Large intestine (tissue), 3 donors: ENCODE data around the gene GDF10. TPM values are rescaled to one million over a fixed set of nuclear protein-coding genes. Genes with fewer than 3 reads are reported as not detected.

Experiments used
- DNase-seq, 2 donors: peaks; one replicate each; pipeline versions ENCODE4 v3.0.0 to v3.0.0-alpha.2; 2013
- H3K27ac ChIP-seq: one replicate; pipeline ENCODE4 v1.5.1; 2013; ENCODE audit warnings: low read length
- H3K27me3 ChIP-seq: 2 replicates; pipeline ENCODE4 v1.6.1; 2013; ENCODE audit warnings: low read length; ENCODE audit not compliant: control insufficient read depth, insufficient read depth
- H3K36me3 ChIP-seq: 2 replicates; pipeline ENCODE4 v1.6.1; 2013; ENCODE audit warnings: low read length; ENCODE audit not compliant: control insufficient read depth, insufficient read depth
- H3K4me1 ChIP-seq: one replicate; pipeline ENCODE4 v1.6.1; 2013; ENCODE audit warnings: low read length; ENCODE audit not compliant: control insufficient read depth, insufficient read depth
- H3K4me3 ChIP-seq: one replicate; pipeline ENCODE4 v1.5.1; 2013; ENCODE audit warnings: low read length
- H3K9me3 ChIP-seq: one replicate; pipeline ENCODE4 v1.6.1; 2013; ENCODE audit warnings: mild to moderate bottlenecking, low read depth, low read length, moderate library complexity; ENCODE audit not compliant: control insufficient read depth
- WGBS: methylation state at CpG from one replicate; pipeline ENCODE4 v1.1.5; 2013; ENCODE audit warnings: low lambda C conversion rate; ENCODE audit not compliant: insufficient coverage; 5-methylcytosine and 5-hydroxymethylcytosine counted together
- polyA plus RNA-seq: library from polyadenylated mRNA; unstranded; fragments of 120-200 nt; gene quantifications from one replicate; pipeline ENCODE4 v1.2.1, GENCODE V29; 2013

GDF10 gene
- polyA plus RNA-seq, 1 donor, result 2.5 TPM

- Histone ChIP-seq H3K36me3 (no peaks in the 10 kb centered on the region), H3K27ac (no peak overlapping the region), H3K4me3 (no peak overlapping the region), H3K27me3 (peaks cover 19% of the 10 kb centered on the region), H3K4me1 (no peaks in the 10 kb centered on the region), H3K9me3 (no peaks in the 10 kb centered on the region)
- 86% methylated on average over 1 of the region's 4 CpGs for WGBS
- DNase-seq, result no peak
Measured at GRCh38 chr10:47257396-47258120, 42.4 kb upstream of the GDF10 start.

GRCh38 chr10:47258921-47259320 lies 41.1 kb upstream of the GDF10 start:
- no peak overlapping the region for H3K27ac ChIP-seq
- no peak overlapping the region for H3K4me3 ChIP-seq
- no peaks in the 10 kb centered on the region for H3K4me1 ChIP-seq
- WGBS, result 71% methylated on average over 2 of the region's 3 CpGs
- no peaks in the 10 kb centered on the region for H3K36me3 ChIP-seq
- H3K27me3 ChIP-seq, result peaks cover 24% of the 10 kb centered on the region
- no peak for DNase-seq
- no peaks in the 10 kb centered on the region for H3K9me3 ChIP-seq

GRCh38 chr10:47259466-47259865 lies 40.5 kb upstream of the GDF10 start:
- Histone ChIP-seq H3K36me3 (no peaks in the 10 kb centered on the region), H3K27me3 (peaks cover 26% of the 10 kb centered on the region), H3K4me1 (no peaks in the 10 kb centered on the region), H3K9me3 (no peaks in the 10 kb centered on the region), H3K4me3 (no peak overlapping the region), H3K27ac (no peak overlapping the region)
- no peak for DNase-seq
- WGBS, result no CpG with 5 or more reads among the region's 5 CpGs

- H3K4me3 ChIP-seq, result no peak overlapping the region
- peaks cover 26% of the 10 kb centered on the region for H3K27me3 ChIP-seq
- no peak for DNase-seq
- no peaks in the 10 kb centered on the region for H3K9me3 ChIP-seq
- H3K27ac ChIP-seq, result no peak overlapping the region
- H3K36me3 ChIP-seq, result no peaks in the 10 kb centered on the region
- no peaks in the 10 kb centered on the region for H3K4me1 ChIP-seq
- 76% methylated on average over 3 of the region's 9 CpGs for WGBS
Measured at GRCh38 chr10:47260505-47261111, 39.4 kb upstream of the GDF10 start.

GRCh38 chr10:47261121-47261520 lies 38.9 kb upstream of the GDF10 start:
- Histone ChIP-seq H3K36me3 (no peaks in the 10 kb centered on the region), H3K4me1 (no peaks in the 10 kb centered on the region), H3K4me3 (no peak overlapping the region), H3K9me3 (no peaks in the 10 kb centered on the region), H3K27ac (no peak overlapping the region), H3K27me3 (peaks cover 23% of the 10 kb centered on the region)
- DNase-seq, result no peak
- WGBS, result no CpG with 5 or more reads among the region's 1 CpG

GRCh38 chr10:47261556-47261955 lies 38.4 kb upstream of the GDF10 start:
- no peak for DNase-seq
- H3K27me3 ChIP-seq, result peaks cover 23% of the 10 kb centered on the region
- H3K4me1 ChIP-seq, result no peaks in the 10 kb centered on the region
- H3K36me3 ChIP-seq, result no peaks in the 10 kb centered on the region
- H3K9me3 ChIP-seq, result no peaks in the 10 kb centered on the region
- no peak overlapping the region for H3K27ac ChIP-seq
- no peak overlapping the region for H3K4me3 ChIP-seq
- WGBS, result no CpG with 5 or more reads among the region's 5 CpGs

GRCh38 chr10:47262606-47263533 lies 37.1 kb upstream of the GDF10 start:
- no peak for DNase-seq
- H3K36me3 ChIP-seq, result no peaks in the 10 kb centered on the region

GRCh38 chr10:47264797-47265281 lies 35.2 kb upstream of the GDF10 start:
- peak; percentile 19 to 65 for DNase-seq
- WGBS, result 100% methylated on average over 4 of the region's 7 CpGs
- Histone ChIP-seq H3K27me3 (peaks cover 17% of the 10 kb centered on the region), H3K4me3 (no peak overlapping the region), H3K36me3 (no peaks in the 10 kb centered on the region), H3K9me3 (no peaks in the 10 kb centered on the region), H3K27ac (no peak overlapping the region), H3K4me1 (no peaks in the 10 kb centered on the region)

More at GRCh38 chr10:47262606-47263533, 37.1 kb upstream of the GDF10 start:
- peaks cover 18% of the 10 kb centered on the region for H3K27me3 ChIP-seq
- no peak overlapping the region for H3K27ac ChIP-seq
- WGBS, result 90% methylated on average over 2 of the region's 5 CpGs
- H3K4me1 ChIP-seq, result no peaks in the 10 kb centered on the region
- no peaks in the 10 kb centered on the region for H3K9me3 ChIP-seq
- no peak overlapping the region for H3K4me3 ChIP-seq

GRCh38 chr10:47266602-47267001 lies 33.4 kb upstream of the GDF10 start:
- WGBS, result no CpG with 5 or more reads among the region's 5 CpGs
- DNase-seq, result no peak
- Histone ChIP-seq H3K4me1 (no peaks in the 10 kb centered on the region), H3K27ac (no peak overlapping the region), H3K27me3 (peaks cover 7% of the 10 kb centered on the region), H3K4me3 (no peak overlapping the region), H3K36me3 (no peaks in the 10 kb centered on the region), H3K9me3 (no peaks in the 10 kb centered on the region)

GRCh38 chr10:47268696-47269095 lies 31.3 kb upstream of the GDF10 start:
- Histone ChIP-seq H3K9me3 (peaks cover 8% of the 10 kb centered on the region), H3K27me3 (peaks cover 4% of the 10 kb centered on the region), H3K4me1 (no peaks in the 10 kb centered on the region), H3K36me3 (no peaks in the 10 kb centered on the region), H3K4me3 (no peak overlapping the region), H3K27ac (no peak overlapping the region)
- DNase-seq, result no peak
- WGBS, result no CpG with 5 or more reads among the region's 9 CpGs
